ENCODE results near the gene KCNH3. TPM values are rescaled to one million over a fixed set of nuclear protein-coding genes. Genes with fewer than 3 reads are reported as not detected.

Gene KCNH3
- total and polyA plus RNA-seq, 2 of the 8 experiments (the other 6 are each of a cell fraction or from before 2014, with no cell fraction given): 0.24 to 0.50 TPM

GRCh38 chr12:49588281-49588680 is 49.5 kb downstream of the KCNH3 start:
- H2BK120ac ChIP-seq (replicated peaks; ENCODE audit: low read depth, low read length): no peak overlapping the region
- no peaks in the 10 kb centered on the region; the same call in 1 of the 2 replicates for H3K79me1 ChIP-seq (ENCODE audit: low read depth, low read length)
- no peaks in the 10 kb centered on the region; a peak in 1 of 8 replicates for H3K36me3 ChIP-seq (ENCODE audit: control insufficient read depth in 2 of 4, insufficient read depth in 4 of 4, low read length in 3 of 4)
- H3K4ac ChIP-seq (replicated peaks; ENCODE audit: insufficient read length, low read depth, low read length): no peak overlapping the region
- no peak overlapping the region for H2BK15ac ChIP-seq (ENCODE audit: low read length)
- no peaks in the 10 kb centered on the region; a peak in 1 of 7 replicates for H3K4me1 ChIP-seq (replicated peaks in 1 of 4; ENCODE audit: control insufficient read depth in 3 of 4, insufficient read depth in 4 of 4, low read length in 3 of 4)
- peaks cover 0 to 2% of the 10 kb centered on the region in 2 experiments for H4K20me1 ChIP-seq (replicated peaks in 1 of 2; ENCODE audit: control insufficient read depth in 1 of 2, insufficient read depth in 2 of 2, low read length in 2 of 2)
- no peak overlapping the region for H3K9ac ChIP-seq (replicated peaks in 1 of 4; ENCODE audit: extremely low read depth in 1 of 4, low read depth in 3 of 4, low read length in 3 of 4)
- no peaks in the 10 kb centered on the region; the same call in 1 of the 2 replicates for H3K23me2 ChIP-seq (ENCODE audit: low read depth, low read length)
- no peaks in the 10 kb centered on the region for H3K79me2 ChIP-seq (ENCODE audit: control insufficient read depth in 1 of 2, insufficient read depth in 2 of 2, low read length in 2 of 2)
- no peak overlapping the region for H2BK5ac ChIP-seq (ENCODE audit: low read depth, low read length)
- DNase-seq (ENCODE audit: low read depth in 1 of 2, low spot score in 2 of 2) (no peak), FAIRE-seq (no peak)
- no peak overlapping the region for H2BK20ac ChIP-seq (ENCODE audit: low read length)
- no peak overlapping the region for H3K18ac ChIP-seq (ENCODE audit: extremely low read depth, low read length)
- no peak overlapping the region for H2BK12ac ChIP-seq (ENCODE audit: low read depth, low read length)
- H3K9me3 ChIP-seq (ENCODE audit: insufficient read depth in 2 of 2, low read depth in 1 of 2, low read length in 1 of 2): no peaks in the 10 kb centered on the region
- H3K27me3 ChIP-seq (replicated peaks in 1 of 4; ENCODE audit: control insufficient read depth in 3 of 4, extremely low read depth in 1 of 4, insufficient read depth in 3 of 4, low read length in 3 of 4): no peaks in the 10 kb centered on the region
- H3K56ac ChIP-seq (replicated peaks; ENCODE audit: insufficient read length, low read depth, low read length): no peak overlapping the region
- POLR2A ChIA-PET (ENCODE audit: partially characterized antibody): interaction anchor here (1.1 kb wide), 1 partner anchor 154 kb away, joined by 3 read pairs; no protein-coding TSS in a partner anchor
- H2AFZ ChIP-seq (ENCODE audit: low read length): no peak overlapping the region
- 95% methylated on average over 7 of the region's 7 CpGs; no CpG with 5 or more reads in 1 of the 2 experiments for WGBS, 2 experiments (ENCODE audit: extremely low coverage in 1 of 2, insufficient coverage in 1 of 2, insufficient read length in 1 of 2, insufficient replicate concordance in 2 of 2, low coverage in 1 of 2, low lambda C conversion rate in 2 of 2, missing lambda C conversion rate in 1 of 2)
- no peak overlapping the region for H3K14ac ChIP-seq (ENCODE audit: insufficient read length)
- H4K5ac ChIP-seq (ENCODE audit: insufficient read length, low read depth, low read length): no peak overlapping the region
- H3K4me3 ChIP-seq (ENCODE audit: extremely low read depth in 1 of 4, insufficient read depth in 2 of 4, low read depth in 3 of 4, low read length in 4 of 4): no peak overlapping the region
- no peak overlapping the region for H3K4me2 ChIP-seq (ENCODE audit: insufficient read depth in 1 of 2, low read depth in 2 of 2, low read length in 2 of 2)
- no peak overlapping the region for H3K27ac ChIP-seq (ENCODE audit: low read depth, low read length)
- no peak overlapping the region for H3K23ac ChIP-seq (ENCODE audit: insufficient read length)
- H4K91ac ChIP-seq (replicated peaks; ENCODE audit: insufficient read length, low read length): no peak overlapping the region
- H2AK5ac ChIP-seq (ENCODE audit: low read depth, low read length): no peak overlapping the region
- no peak overlapping the region for H4K8ac ChIP-seq (ENCODE audit: extremely low read depth, insufficient read depth, low read length)
- CTCF ChIA-PET (ENCODE audit: partially characterized antibody): interaction anchor here (0.6 to 2.4 kb wide), 10 partner anchors 9 to 230 kb away, joined by 3 to 12 read pairs (median 5); no protein-coding TSS in a partner anchor
- no peak for TF ChIP-seq PHF8 (conservative IDR thresholded peaks at IDR 0.05; ENCODE audit: low read depth, low read length)
- TF ChIP-seq RNF2 (IDR thresholded peaks at IDR 0.05; ENCODE audit: borderline replicate concordance, low read depth, low read length, missing control alignments, poor library complexity, severe bottlenecking): no peak
- TF ChIP-seq TCF12 (IDR thresholded peaks at IDR 0.05; ENCODE audit: low read depth, low read length): no peak
- no peak for TF ChIP-seq ATF3 (IDR thresholded peaks at IDR 0.05; ENCODE audit: insufficient read depth, low read depth, low read length)
- TF ChIP-seq, protein P1, sequence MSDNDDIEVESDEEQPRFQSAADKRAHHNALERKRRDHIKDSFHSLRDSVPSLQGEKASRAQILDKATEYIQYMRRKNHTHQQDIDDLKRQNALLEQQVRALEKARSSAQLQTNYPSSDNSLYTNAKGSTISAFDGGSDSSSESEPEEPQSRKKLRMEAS (IDR thresholded peaks at IDR 0.05): no peak
- no peak for TF ChIP-seq E2F6 (IDR thresholded peaks at IDR 0.05)
- TF ChIP-seq KDM4A (IDR thresholded peaks at IDR 0.05; ENCODE audit: low read depth, low read length, severe bottlenecking): no peak
- no peak for TF ChIP-seq GTF2F1 (IDR thresholded peaks at IDR 0.05; ENCODE audit: borderline replicate concordance, low read depth, low read length)
- TF ChIP-seq FOSL1 (IDR thresholded peaks at IDR 0.05; ENCODE audit: insufficient read depth, low read depth, low read length): no peak
- no peak for TF ChIP-seq SIN3A (conservative IDR thresholded peaks at IDR 0.05 in 1 of 2, IDR thresholded peaks at IDR 0.05 in 1 of 2; ENCODE audit: low read depth in 1 of 2, low read length in 2 of 2)
- TF ChIP-seq BACH1 (IDR thresholded peaks at IDR 0.05; ENCODE audit: low read length): no peak

Data from H1 (cell line).